AG09309 (cell line): ENCODE results near the gene DDX39B.

ENCODE experiments used
- DNase-seq: peaks from one replicate; pipeline ENCODE4 v3.0.0-alpha.2; 2010; ENCODE audit warnings: low read depth
- H3K4me3 ChIP-seq: 2 replicates; pipeline ENCODE4 v1.5.1; 2011; ENCODE audit warnings: mild to moderate bottlenecking, low read depth, low read length, moderate library complexity; ENCODE audit not compliant: control insufficient read depth
- CTCF ChIP-seq: IDR thresholded peaks from 2 replicates; pipeline ENCODE4 v1.5.1; 2011; ENCODE audit warnings: mild to moderate bottlenecking, low read depth, low read length, inconsistent platforms; ENCODE audit not compliant: insufficient read depth, control insufficient read depth; ENCODE audit errors: missing control alignments

The DDX39B gene

GRCh38 chr6:31531771-31532643, 9.8 kb downstream of the DDX39B start:
- no peak for DNase-seq
- TF ChIP-seq CTCF = no peak
- no peak overlapping the region for H3K4me3 ChIP-seq

GRCh38 chr6:31531162-31531561, 10.6 kb downstream of the DDX39B start:
- TF ChIP-seq CTCF = no peak
- H3K4me3 ChIP-seq = no peak overlapping the region
- DNase-seq = no peak

GRCh38 chr6:31530659-31531058, 11.1 kb downstream of the DDX39B start:
- DNase-seq = no peak
- no peak overlapping the region for H3K4me3 ChIP-seq

GRCh38 chr6:31529329-31530150, 12.3 kb downstream of the DDX39B start:
- no peak for DNase-seq
- no peak for TF ChIP-seq CTCF
- no peak overlapping the region for H3K4me3 ChIP-seq

More at GRCh38 chr6:31530659-31531058, 11.1 kb downstream of the DDX39B start:
- TF ChIP-seq CTCF = no peak

- no peak for DNase-seq
- no peak for TF ChIP-seq CTCF
- H3K4me3 ChIP-seq = no peak within 1 kb of the TSS
Measured at GRCh38 chr6:31528821-31529328, 12.9 kb downstream of the DDX39B start, which contains the start of gene MCCD1. Gene MCCD1, plus strand, starts transcription at chr6:31528962. Its CDS starts 53 bp downstream, at chr6:31529015.

- no peak overlapping the region for H3K4me3 ChIP-seq
- DNase-seq = no peak
- no peak for TF ChIP-seq CTCF
Measured at GRCh38 chr6:31528307-31528777, 13.5 kb downstream of the DDX39B start.
